NCI-H187 treated with DMSO at 0.1 percent for 48 hours (cell line): ENCODE data around the gene FAM131C.

Experiments
- DNase-seq: peaks from one replicate; lab custom pipeline; 2025; lab: John Stamatoyannopoulos, UW

Gene FAM131C

GRCh38 chr1:16015960-16016901, 57.2 kb downstream of the FAM131C start:
- no peak for DNase-seq

- DNase-seq, result no peak
Observed at GRCh38 chr1:16015491-16015890, 58.0 kb downstream of the FAM131C start.

GRCh38 chr1:16014509-16015482, 58.7 kb downstream of the FAM131C start:
- no peak for DNase-seq

- DNase-seq, result no peak
Observed at GRCh38 chr1:16013908-16014258, 59.6 kb downstream of the FAM131C start.

GRCh38 chr1:16013220-16013907, 60.1 kb downstream of the FAM131C start:
- DNase-seq, result no peak

- DNase-seq, result no peak
Observed at GRCh38 chr1:16012590-16013219, 60.7 kb downstream of the FAM131C start.

GRCh38 chr1:16011936-16012589, 61.4 kb downstream of the FAM131C start:
- no peak for DNase-seq

GRCh38 chr1:16010837-16011236, 62.6 kb downstream of the FAM131C start:
- DNase-seq, result no peak

GRCh38 chr1:16009678-16010077, 63.8 kb downstream of the FAM131C start:
- no peak for DNase-seq

- DNase-seq, result no peak
Observed at GRCh38 chr1:16009030-16009460, 64.4 kb downstream of the FAM131C start.
